Glutamatergic neuron (in vitro differentiated cells): ENCODE measurements around the gene MID1. TPM values are rescaled to one million over a fixed set of nuclear protein-coding genes. Genes with fewer than 3 reads are reported as not detected.

Source experiments
- DNase-seq: peaks from one replicate; pipeline ENCODE4 v3.0.0; 2022
- H3K27ac Mint-ChIP-seq: one replicate; pipeline ENCODE4 v1.8.0; 2020; ENCODE audit warnings: mild to moderate bottlenecking, mixed read lengths, inconsistent platforms; ENCODE audit not compliant: unreplicated experiment
- H3K27me3 Mint-ChIP-seq: one replicate; pipeline ENCODE4 v1.8.0; 2020; ENCODE audit warnings: mild to moderate bottlenecking, moderate library complexity, mixed read lengths, inconsistent platforms; ENCODE audit not compliant: unreplicated experiment
- H3K36me3 Mint-ChIP-seq: one replicate; pipeline ENCODE4 v1.8.0; 2020; ENCODE audit warnings: mild to moderate bottlenecking, mixed read lengths, inconsistent platforms; ENCODE audit not compliant: unreplicated experiment
- H3K4me1 Mint-ChIP-seq: one replicate; pipeline ENCODE4 v1.8.0; 2020; ENCODE audit warnings: mild to moderate bottlenecking, low read depth, mixed read lengths, inconsistent platforms; ENCODE audit not compliant: unreplicated experiment
- H3K4me3 Mint-ChIP-seq: one replicate; pipeline ENCODE4 v1.8.0; 2020; ENCODE audit warnings: mild to moderate bottlenecking, mixed read lengths, inconsistent platforms; ENCODE audit not compliant: unreplicated experiment
- H3K9me3 Mint-ChIP-seq: one replicate; pipeline ENCODE4 v1.8.0; 2020; ENCODE audit warnings: mild to moderate bottlenecking, moderate library complexity, mixed read lengths, inconsistent platforms; ENCODE audit not compliant: unreplicated experiment
- total RNA-seq: library from RNA; stranded (reverse); fragmentation: NEBNext Ultra II Directional; extraction: Animal tissue kit (Norgen Biotek cat#: 25700); gene quantifications from one replicate; pipeline ENCODE4 v1.2.1, GENCODE V29; 2021; ENCODE audit not compliant: unreplicated experiment
- TF ChIP-seq, protein P1 (sequence below): fragments of 200-600 bp; sonication (generic); IDR thresholded peaks from one replicate; pipeline ENCODE4 v1.5.0; 2021; ENCODE audit not compliant: partially characterized antibody, unreplicated experiment

The MID1 gene
- total RNA-seq, 1 donor from 2014 or later: 9.2 TPM

DNA sequence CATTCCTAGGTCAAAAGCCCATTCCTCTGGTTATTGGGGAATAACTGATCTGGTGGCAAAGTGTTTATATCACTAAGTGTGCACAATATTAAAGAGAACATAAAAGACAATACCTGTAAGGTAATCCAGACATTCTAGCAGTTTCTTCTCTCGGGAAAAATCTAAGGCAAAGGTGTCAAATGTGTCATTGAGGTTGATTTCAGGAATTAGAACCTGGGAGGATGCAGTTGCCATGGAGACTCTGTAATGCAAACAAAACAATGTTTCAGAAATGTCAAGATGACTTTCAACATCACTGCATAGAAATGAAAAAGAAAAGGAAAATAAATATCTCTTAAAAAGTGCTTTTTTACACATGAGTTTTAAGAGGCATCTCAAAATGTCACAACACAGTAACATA, 145.9 kb downstream of the MID1 start:
- Mint-ChIP-seq H3K4me1 (peaks cover 2% of the 10 kb centered on the region), H3K4me3 (no peak overlapping the region), H3K9me3 (no peaks in the 10 kb centered on the region), H3K36me3 (no peaks in the 10 kb centered on the region), H3K27me3 (peaks cover 2% of the 10 kb centered on the region), H3K27ac (no peak overlapping the region)
- TF ChIP-seq, protein P1, sequence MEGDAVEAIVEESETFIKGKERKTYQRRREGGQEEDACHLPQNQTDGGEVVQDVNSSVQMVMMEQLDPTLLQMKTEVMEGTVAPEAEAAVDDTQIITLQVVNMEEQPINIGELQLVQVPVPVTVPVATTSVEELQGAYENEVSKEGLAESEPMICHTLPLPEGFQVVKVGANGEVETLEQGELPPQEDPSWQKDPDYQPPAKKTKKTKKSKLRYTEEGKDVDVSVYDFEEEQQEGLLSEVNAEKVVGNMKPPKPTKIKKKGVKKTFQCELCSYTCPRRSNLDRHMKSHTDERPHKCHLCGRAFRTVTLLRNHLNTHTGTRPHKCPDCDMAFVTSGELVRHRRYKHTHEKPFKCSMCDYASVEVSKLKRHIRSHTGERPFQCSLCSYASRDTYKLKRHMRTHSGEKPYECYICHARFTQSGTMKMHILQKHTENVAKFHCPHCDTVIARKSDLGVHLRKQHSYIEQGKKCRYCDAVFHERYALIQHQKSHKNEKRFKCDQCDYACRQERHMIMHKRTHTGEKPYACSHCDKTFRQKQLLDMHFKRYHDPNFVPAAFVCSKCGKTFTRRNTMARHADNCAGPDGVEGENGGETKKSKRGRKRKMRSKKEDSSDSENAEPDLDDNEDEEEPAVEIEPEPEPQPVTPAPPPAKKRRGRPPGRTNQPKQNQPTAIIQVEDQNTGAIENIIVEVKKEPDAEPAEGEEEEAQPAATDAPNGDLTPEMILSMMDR: no peak
- DNase-seq: no peak

DNA sequence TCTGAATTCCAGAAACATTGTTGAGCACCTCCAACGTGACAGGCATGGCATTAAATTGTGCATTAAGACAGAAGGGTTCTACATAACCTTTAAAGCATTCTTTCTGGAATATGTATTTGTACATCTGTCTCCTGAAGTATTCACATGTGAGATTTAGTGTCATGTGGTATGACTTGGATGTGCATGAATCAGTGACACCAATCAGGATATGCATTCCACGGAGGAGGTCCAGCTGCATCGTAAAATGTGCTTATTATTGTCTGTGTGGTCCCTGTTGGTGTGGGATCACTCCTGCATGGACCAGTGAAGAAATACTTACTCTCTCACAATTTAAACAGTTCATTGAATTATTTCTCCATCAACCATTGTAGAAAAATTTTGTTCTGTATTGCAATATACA, 149.0 kb downstream of the MID1 start:
- H3K27ac Mint-ChIP-seq: no peak overlapping the region
- peaks cover 2% of the 10 kb centered on the region for H3K4me1 Mint-ChIP-seq
- H3K4me3 Mint-ChIP-seq: no peak overlapping the region
- DNase-seq: no peak
- no peaks in the 10 kb centered on the region for H3K9me3 Mint-ChIP-seq
- H3K27me3 Mint-ChIP-seq: peaks cover 2% of the 10 kb centered on the region
- no peaks in the 10 kb centered on the region for H3K36me3 Mint-ChIP-seq
- TF ChIP-seq, protein P1: no peak

DNA sequence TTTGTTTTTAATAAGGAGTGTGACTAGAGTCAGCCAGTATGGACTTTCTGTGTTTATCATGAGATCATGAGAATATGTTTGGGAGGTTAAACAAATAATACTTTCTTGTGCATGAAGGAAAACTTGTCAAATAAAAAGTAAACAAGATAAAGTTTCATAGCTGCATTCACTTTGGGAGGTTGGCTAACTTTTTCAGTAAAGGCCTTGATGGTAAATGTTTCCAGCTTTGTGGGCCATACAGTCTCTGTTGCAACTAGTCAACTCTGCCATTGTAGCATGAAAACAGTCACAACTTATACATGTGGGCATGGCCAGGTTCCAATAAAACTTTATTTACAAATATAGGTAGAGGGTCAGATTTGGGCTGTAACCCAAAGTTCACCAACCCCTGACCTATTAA, 150.4 kb downstream of the MID1 start:
- H3K27ac Mint-ChIP-seq: no peak overlapping the region
- H3K36me3 Mint-ChIP-seq: no peaks in the 10 kb centered on the region
- H3K4me1 Mint-ChIP-seq: no peaks in the 10 kb centered on the region
- TF ChIP-seq, protein P1: no peak
- no peaks in the 10 kb centered on the region for H3K9me3 Mint-ChIP-seq
- no peak for DNase-seq
- peaks cover 2% of the 10 kb centered on the region for H3K27me3 Mint-ChIP-seq
- no peak overlapping the region for H3K4me3 Mint-ChIP-seq

DNA sequence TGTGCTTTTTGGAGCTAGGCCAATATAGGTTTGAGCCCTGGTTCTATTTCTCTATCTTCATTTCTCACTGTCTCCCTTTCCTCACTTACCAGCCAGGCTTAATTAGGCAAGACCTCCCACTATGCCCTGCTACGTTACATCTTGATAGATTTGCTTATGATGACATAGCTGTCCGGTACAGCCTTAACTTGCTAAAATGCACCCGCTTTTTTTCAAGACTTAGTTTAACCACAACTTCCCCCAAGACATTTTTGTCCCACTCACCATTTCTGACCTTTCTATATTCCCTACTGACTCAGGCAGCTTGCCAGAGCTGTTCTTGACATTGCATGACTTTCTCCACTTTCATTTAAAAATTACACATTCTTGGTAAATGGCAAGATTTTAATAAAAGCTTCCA, 152.6 kb downstream of the MID1 start:
- no peaks in the 10 kb centered on the region for H3K36me3 Mint-ChIP-seq
- no peaks in the 10 kb centered on the region for H3K9me3 Mint-ChIP-seq
- H3K27me3 Mint-ChIP-seq: peaks cover 2% of the 10 kb centered on the region
- H3K27ac Mint-ChIP-seq: no peak overlapping the region
- H3K4me3 Mint-ChIP-seq: no peak overlapping the region
- TF ChIP-seq, protein P1: no peak
- no peaks in the 10 kb centered on the region for H3K4me1 Mint-ChIP-seq
- no peak for DNase-seq

- Mint-ChIP-seq H3K27ac (no peak overlapping the region), H3K4me1 (no peaks in the 10 kb centered on the region), H3K36me3 (no peaks in the 10 kb centered on the region), H3K9me3 (no peaks in the 10 kb centered on the region), H3K4me3 (no peak overlapping the region), H3K27me3 (peaks cover 2% of the 10 kb centered on the region)
- no peak for DNase-seq
- TF ChIP-seq, protein P1: no peak
These were observed 155.1 kb downstream of the MID1 start for GRCh38 chrX:10465254-10465653.
